GM13976 (cell line): ENCODE measurements around the gene NAV1.
"Not testable (repeated sequence)": the region's sequence is repeated elsewhere in the genome, so short reads cannot be mapped to it uniquely, and the experiment has no call there.

ENCODE experiments used
- DNase-seq: peaks from one replicate; pipeline ENCODE4 v3.0.0; 2012; ENCODE audit warnings: low spot score
- CTCF ChIP-seq: IDR thresholded peaks from 2 replicates; pipeline ENCODE4 v1.5.1; 2012; ENCODE audit warnings: borderline replicate concordance, mild to moderate bottlenecking; ENCODE audit not compliant: insufficient read depth; ENCODE audit errors: extremely low read depth, missing control alignments, control extremely low read depth
- in situ Hi-C: fragments of 300-500 bp; cut with MboI; formaldehyde crosslinking; loops from one replicate; pipeline ENCODE4 v1.12.0; 2022; ENCODE audit warnings: low sequenced_read_pairs, mixed read lengths, inconsistent platforms; ENCODE audit not compliant: unreplicated experiment

The NAV1 gene

GRCh38 chr1:201514466-201514865 lies 24.5 kb upstream of the NAV1 start:
- in situ Hi-C loops = loop anchor here (10.0 kb wide), 1 partner anchor 70 kb away; no protein-coding TSS in a partner anchor
- no peak for TF ChIP-seq CTCF
- DNase-seq = no peak

- in situ Hi-C loops = loop anchor here (10.0 kb wide), 1 partner anchor 70 kb away; no protein-coding TSS in a partner anchor
- no peak for TF ChIP-seq CTCF
- no peak for DNase-seq
Observed at GRCh38 chr1:201515062-201515750, 23.7 kb upstream of the NAV1 start.

GRCh38 chr1:201515895-201516294 lies 23.0 kb upstream of the NAV1 start:
- DNase-seq = no peak
- TF ChIP-seq CTCF = no peak
- in situ Hi-C loops = loop anchor here (10.0 kb wide), 1 partner anchor 71 kb away; no protein-coding TSS in a partner anchor

- DNase-seq = no peak
- no peak for TF ChIP-seq CTCF
- in situ Hi-C loops = loop anchor here (10.0 kb wide), 1 partner anchor 72 kb away; no protein-coding TSS in a partner anchor
Observed at GRCh38 chr1:201516511-201517127, 22.3 kb upstream of the NAV1 start.

- TF ChIP-seq CTCF = no peak
- DNase-seq = no peak
- in situ Hi-C loops = loop anchor here (10.0 kb wide), 1 partner anchor 73 kb away; no protein-coding TSS in a partner anchor
Observed at GRCh38 chr1:201517631-201518030, 21.3 kb upstream of the NAV1 start.

- in situ Hi-C loops = loop anchor here (10.0 kb wide), 1 partner anchor 73 kb away; no protein-coding TSS in a partner anchor
- DNase-seq = no peak
- TF ChIP-seq CTCF = no peak
Observed at GRCh38 chr1:201518071-201518470, 20.9 kb upstream of the NAV1 start.

- DNase-seq, in situ Hi-C loops: not testable (repeated sequence)
Observed at GRCh38 chr1:201520046-201520575, 18.8 kb upstream of the NAV1 start.
